ENCODE results near the gene LPAR3.

LPAR3 gene

DNA sequence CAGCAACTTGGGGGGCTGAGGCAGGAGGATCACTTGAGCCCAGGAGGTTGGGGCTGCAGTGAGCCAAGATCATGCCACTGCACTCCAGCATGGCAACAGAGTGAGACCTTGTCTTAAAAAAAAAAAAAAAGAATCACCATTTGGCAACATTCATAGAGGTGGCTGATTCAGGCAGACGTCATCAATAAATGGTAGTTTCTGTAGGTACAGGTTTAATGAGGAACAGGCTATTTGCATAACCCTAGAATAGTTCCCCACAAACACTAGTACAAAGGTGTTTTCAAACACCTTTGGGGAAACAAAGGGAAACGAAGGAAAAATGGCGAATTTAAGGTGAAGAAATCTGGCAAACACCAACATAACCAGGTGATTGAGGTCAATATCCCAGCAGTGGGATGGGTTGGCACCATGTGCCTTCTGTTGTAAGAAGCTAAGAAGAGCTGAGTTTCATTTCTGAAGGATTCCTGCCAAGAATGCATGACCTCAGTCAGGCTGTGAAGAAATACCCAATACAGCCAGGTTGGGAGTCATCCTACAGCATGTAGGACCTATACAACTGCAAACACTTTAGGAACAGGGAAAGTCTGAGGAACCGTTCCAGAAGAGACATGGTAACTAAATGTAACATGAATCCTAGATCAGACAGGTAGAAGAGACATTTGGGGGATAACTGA lies 5.6 kb downstream of the LPAR3 start:
- TF ChIP-seq, protein P1, sequence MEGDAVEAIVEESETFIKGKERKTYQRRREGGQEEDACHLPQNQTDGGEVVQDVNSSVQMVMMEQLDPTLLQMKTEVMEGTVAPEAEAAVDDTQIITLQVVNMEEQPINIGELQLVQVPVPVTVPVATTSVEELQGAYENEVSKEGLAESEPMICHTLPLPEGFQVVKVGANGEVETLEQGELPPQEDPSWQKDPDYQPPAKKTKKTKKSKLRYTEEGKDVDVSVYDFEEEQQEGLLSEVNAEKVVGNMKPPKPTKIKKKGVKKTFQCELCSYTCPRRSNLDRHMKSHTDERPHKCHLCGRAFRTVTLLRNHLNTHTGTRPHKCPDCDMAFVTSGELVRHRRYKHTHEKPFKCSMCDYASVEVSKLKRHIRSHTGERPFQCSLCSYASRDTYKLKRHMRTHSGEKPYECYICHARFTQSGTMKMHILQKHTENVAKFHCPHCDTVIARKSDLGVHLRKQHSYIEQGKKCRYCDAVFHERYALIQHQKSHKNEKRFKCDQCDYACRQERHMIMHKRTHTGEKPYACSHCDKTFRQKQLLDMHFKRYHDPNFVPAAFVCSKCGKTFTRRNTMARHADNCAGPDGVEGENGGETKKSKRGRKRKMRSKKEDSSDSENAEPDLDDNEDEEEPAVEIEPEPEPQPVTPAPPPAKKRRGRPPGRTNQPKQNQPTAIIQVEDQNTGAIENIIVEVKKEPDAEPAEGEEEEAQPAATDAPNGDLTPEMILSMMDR (IDR thresholded peaks at IDR 0.05; ENCODE audit: insufficient read depth, low read depth, low read length, missing control alignments) = no peak
- no peak overlapping the region for H3K4me3 ChIP-seq (ENCODE audit: low read length)
- peak; percentile 96 for DNase-seq (ENCODE audit: low read depth)

DNA sequence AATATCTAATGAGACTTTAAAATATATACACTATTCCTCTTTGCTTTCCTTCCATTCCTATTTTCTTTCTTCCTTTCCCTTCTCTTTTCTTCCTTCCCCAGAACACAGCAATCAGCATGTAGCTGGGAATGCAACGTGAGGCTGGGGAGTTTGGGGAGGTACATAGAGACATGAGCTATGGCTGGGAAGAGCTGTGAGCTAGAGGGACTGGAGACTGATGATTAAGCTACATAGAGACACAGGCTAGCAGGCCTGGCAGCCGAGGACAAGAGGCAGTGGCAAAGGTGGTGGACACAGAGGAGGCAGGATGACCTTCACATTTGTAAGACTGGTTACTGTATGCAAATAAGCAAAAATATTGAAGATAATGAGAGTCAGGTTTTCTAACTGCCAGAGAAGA lies 7.5 kb downstream of the LPAR3 start:
- no peak overlapping the region for H3K4me3 ChIP-seq (ENCODE audit: low read length)
- no peak for DNase-seq (ENCODE audit: low read depth)
- TF ChIP-seq, protein P1 (IDR thresholded peaks at IDR 0.05; ENCODE audit: insufficient read depth, low read depth, low read length, missing control alignments) = no peak

DNA sequence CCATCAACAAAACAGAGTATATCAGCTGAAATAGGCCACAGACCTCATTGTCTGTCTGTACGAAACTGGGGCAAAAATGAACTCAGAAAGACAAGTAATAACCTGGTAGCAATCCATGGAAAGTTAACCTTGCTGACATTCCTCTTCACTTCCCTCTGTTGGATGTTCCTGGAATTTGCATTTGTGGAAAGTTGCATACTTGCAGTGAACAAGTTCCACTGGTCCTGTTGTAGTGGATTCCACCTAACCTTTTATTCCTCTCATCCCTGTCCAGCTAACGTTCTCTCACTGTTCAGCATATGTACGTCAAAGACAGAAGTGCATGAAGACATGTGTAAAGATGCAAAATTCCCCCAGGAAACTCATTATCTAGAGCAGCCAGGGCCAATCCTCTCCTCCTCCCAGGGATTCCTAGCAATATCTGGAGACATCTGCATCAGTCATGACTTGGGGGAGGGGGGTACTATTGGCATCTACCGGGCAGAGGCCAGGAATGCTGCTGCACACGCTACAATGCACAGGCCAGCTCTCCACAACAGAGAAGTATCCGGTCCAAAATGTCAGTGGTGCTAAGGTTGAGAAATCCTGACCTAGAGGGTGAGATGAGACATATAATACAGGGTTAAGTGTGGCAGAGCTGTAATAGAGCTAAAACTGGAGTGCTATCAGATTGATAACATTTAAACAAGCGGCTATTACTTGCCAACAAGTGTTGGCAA lies 8.2 kb downstream of the LPAR3 start:
- peak; percentile 38 for DNase-seq (ENCODE audit: low read depth)
- H3K4me3 ChIP-seq (ENCODE audit: low read length) = no peak overlapping the region
- TF ChIP-seq, protein P1 (IDR thresholded peaks at IDR 0.05; ENCODE audit: insufficient read depth, low read depth, low read length, missing control alignments) = peak; percentile 39

DNA sequence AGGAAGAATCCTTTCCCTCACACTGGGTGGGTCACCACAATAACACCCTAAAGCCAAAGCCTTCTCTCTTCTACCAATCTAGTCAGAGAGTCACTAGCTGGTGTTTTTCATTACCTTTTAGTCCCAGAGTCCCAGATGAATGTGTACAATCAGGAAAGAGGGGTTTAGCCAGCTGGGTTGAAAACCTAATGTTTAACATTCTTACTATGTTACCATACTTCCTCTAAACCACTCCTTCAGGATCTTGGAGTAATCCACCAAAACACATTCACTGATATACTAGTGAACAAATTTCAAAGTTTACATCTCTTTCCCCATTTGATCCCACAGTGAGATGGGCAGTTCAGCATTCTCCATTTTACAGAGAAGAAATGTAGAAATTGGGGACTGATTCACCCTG lies 9.7 kb downstream of the LPAR3 start:
- no peak overlapping the region for H3K4me3 ChIP-seq (ENCODE audit: low read length)
- peak; percentile 38 for DNase-seq (ENCODE audit: low read depth)
- TF ChIP-seq, protein P1 (IDR thresholded peaks at IDR 0.05; ENCODE audit: insufficient read depth, low read depth, low read length, missing control alignments) = no peak

DNA sequence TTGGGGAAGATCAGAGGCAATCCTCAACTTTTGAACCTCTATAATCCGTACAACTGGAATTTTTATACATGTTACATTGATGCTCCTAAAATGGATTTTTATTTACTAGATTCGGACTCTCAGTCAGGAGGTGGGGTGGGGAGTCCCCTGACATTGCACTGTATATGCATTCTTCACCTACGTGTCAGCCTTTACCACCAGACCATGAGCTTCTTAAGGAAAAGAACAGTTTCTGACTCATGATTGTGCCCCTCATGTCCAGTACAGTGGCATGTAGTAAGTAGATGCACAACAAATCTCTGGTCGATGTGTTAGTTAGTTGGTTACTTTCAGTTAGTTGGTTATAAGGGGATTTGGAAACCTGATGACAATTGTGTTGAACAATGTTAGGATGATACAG lies 15.4 kb downstream of the LPAR3 start:
- no peak overlapping the region for H3K4me3 ChIP-seq (ENCODE audit: low read length)
- DNase-seq (ENCODE audit: low read depth) = no peak
- TF ChIP-seq, protein P1 (IDR thresholded peaks at IDR 0.05; ENCODE audit: insufficient read depth, low read depth, low read length, missing control alignments) = no peak

DNA sequence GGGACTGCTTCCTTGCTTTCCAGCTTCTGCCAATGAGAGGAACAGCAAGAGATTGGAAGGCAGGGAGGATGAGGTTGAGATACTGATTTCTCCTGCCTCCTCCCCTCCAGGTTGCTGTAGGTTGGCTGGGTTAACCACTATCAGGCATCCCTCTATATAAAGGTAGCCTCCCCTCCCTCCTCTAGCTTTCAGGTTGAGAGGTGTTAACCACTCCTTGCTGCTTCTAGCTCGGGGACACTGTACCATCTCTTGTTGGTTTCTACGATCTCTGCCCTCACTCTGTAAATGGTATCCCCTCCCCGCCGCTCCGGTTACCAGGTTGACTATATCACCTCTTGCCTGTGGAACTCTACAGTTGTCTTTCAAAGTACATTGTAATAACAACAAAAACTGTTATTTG lies 16.7 kb downstream of the LPAR3 start:
- no peak for DNase-seq (ENCODE audit: low read depth)
- TF ChIP-seq, protein P1 (IDR thresholded peaks at IDR 0.05; ENCODE audit: insufficient read depth, low read depth, low read length, missing control alignments) = no peak
- H3K4me3 ChIP-seq (ENCODE audit: low read length) = no peak overlapping the region
